Mesodermal cell (in vitro differentiated cells): Measurements from ENCODE around the gene C9orf72.

Experiments used
- H3K27ac ChIP-seq: 2 replicates; pipeline ENCODE4 v1.7.0; 2013; ENCODE audit warnings: mild to moderate bottlenecking, low read depth, low read length, moderate library complexity; ENCODE audit not compliant: severe bottlenecking
- H3K36me3 ChIP-seq: 2 replicates; pipeline ENCODE4 v1.7.1; 2013; ENCODE audit warnings: mild to moderate bottlenecking, low read length, moderate library complexity; ENCODE audit not compliant: control insufficient read depth, insufficient read depth
- H3K4me1 ChIP-seq: one replicate; pipeline ENCODE4 v1.7.1; 2013; ENCODE audit warnings: mild to moderate bottlenecking, low read length; ENCODE audit not compliant: insufficient read depth, control insufficient read depth, poor library complexity, severe bottlenecking
- H3K4me3 ChIP-seq: 2 replicates; pipeline ENCODE4 v1.7.0; 2013; ENCODE audit warnings: low read length, control low read depth, mild to moderate bottlenecking; ENCODE audit not compliant: insufficient read depth, poor library complexity, severe bottlenecking; ENCODE audit errors: extremely low read depth
- H3K9me3 ChIP-seq: 2 replicates; pipeline ENCODE4 v1.7.1; 2013; ENCODE audit warnings: mild to moderate bottlenecking, low read length, moderate library complexity; ENCODE audit not compliant: control insufficient read depth
- WGBS, 2 experiments: methylation state at CpG; one replicate each; pipeline ENCODE4 v1.1.5; 2013; ENCODE audit warnings: missing lambda C conversion rate in 2 of 2; ENCODE audit not compliant: insufficient coverage in 2 of 2; 5-methylcytosine and 5-hydroxymethylcytosine counted together

C9orf72 gene

DNA sequence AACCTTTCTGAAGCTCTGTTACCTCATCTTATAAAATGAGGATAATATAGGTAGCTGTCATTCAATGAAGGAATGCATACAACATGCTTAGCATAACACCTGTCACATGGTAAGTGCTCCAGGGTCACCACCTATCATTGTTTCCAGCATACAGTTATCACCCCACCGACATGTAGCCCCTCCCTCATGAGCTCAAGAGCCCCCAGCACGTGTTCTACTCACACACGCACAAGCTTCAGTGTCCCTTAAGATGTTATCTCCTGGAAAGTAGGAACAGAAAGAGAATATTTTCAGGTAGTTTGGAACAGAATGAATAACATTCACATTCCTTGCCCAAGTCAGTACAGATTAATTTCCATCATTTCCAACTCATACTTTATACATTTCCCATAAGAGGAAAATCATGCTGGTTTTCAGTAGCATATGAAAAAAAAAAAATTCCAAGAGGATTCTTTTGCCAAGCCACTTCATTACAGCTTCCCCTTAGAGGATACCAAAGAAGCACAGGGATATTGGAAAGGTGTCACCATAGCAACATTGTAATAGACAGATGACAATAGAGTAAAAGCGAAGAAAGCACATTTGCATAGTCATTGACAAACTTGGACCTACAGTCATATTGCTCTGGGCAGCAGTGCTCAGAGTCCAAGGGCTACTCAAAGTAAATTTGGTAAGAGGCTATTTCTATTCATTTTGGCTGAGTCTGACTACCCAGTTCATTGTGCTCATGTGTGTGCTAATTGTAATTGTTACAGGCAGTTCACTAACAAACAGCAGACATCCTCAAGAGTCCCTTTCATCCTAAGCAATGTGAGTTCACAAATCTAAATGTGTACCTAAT lies 42.1 kb downstream of the C9orf72 start:
- WGBS, 2 experiments, result 75 to 100% methylated on average over 1 to 3 of the region's 4 CpGs
- H3K36me3 ChIP-seq, result no peaks in the 10 kb centered on the region
- H3K4me1 ChIP-seq, result peaks cover 2% of the 10 kb centered on the region
- no peak overlapping the region for H3K27ac ChIP-seq
- no peak overlapping the region for H3K4me3 ChIP-seq
- no peaks in the 10 kb centered on the region for H3K9me3 ChIP-seq

- WGBS, 2 experiments, result 2 to 4% methylated on average over 51 to 67 of the region's 74 CpGs
- H3K36me3 ChIP-seq, result no peaks in the 10 kb centered on the region
- peak within 1 kb of the TSS; percentile 79 for H3K4me3 ChIP-seq
- H3K27ac ChIP-seq, result peak within 1 kb of the TSS; percentile 30
- no peaks in the 10 kb centered on the region for H3K9me3 ChIP-seq
- peaks cover 2% of the 10 kb centered on the region for H3K4me1 ChIP-seq
Measured at GRCh38 chr9:27529316-27530278, 43.7 kb downstream of the C9orf72 start, which contains the start of gene MOB3B. MOB3B (minus strand) TSS chr9:27529814; CDS start chr9:27455550, 74,264 bp downstream.

DNA sequence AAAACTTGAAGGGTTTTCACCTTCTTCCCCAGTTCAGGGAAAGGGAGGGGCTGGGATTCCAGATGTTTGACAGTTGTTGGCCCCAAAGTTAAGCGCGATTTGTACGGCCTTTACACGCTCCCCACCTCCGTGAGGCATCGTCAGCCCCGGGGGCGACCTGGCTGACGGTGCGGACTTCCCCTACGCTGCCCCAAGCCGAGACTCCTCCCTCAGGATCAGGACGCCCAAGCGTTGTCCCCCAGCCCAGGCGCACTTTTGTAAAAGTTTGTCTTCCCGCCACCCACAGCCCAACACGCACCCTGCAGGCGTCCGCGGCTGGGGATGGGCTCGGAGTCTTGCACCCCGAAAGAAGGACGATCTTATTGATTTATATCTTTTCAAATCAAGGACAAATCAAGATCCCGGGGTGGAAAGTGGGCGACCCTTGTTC lies 44.4 kb downstream of the C9orf72 start:
- Histone ChIP-seq H3K4me1 (peaks cover 2% of the 10 kb centered on the region), H3K4me3 (peak overlapping the region; percentile 79), H3K36me3 (no peaks in the 10 kb centered on the region), H3K27ac (peak overlapping the region; percentile 30), H3K9me3 (no peaks in the 10 kb centered on the region)
- 0% methylated on average over 17 to 23 of the region's 25 CpGs for WGBS, 2 experiments

DNA sequence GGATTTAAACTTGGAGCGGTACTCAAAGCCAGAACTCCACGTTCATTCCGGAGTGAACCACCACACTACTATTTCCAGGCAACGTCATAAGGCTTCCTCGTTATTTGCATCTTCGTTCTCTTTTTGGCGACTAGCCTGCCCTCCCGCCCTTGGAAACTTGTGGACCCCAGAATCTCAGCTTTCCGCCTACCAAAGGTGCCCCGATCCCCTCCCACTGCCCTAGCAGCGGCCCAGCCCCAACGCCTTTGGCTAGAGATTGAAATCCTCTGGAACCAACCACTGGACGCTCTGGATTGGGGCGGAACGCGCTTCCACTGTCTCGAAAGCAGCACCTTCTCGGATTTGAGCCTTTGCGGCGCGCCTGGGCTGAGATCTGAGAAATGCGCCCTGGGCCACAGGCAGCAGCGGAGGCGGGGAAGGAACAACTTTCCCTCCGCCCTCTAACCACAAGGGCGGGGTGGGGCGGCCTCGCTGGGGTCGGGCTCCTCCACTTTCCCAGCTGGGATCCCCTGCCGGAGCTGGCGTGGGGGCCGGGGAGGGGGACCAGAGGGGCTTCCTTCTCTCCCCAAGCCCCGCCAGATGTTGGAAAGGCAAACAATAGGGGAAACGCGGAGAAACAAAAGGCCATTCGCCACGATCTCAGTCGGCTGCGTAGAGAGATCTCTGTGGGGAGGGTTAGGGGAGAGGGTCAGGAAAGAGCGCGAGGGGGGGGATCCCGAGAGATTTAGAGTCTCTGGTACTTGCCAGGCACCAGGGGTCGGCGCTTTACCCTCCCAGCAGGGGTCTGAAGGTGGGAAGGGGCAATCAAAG lies 45.0 kb downstream of the C9orf72 start:
- Histone ChIP-seq H3K36me3 (no peaks in the 10 kb centered on the region), H3K9me3 (no peaks in the 10 kb centered on the region), H3K27ac (peak overlapping the region; percentile 30), H3K4me1 (peaks cover 2% of the 10 kb centered on the region), H3K4me3 (peak overlapping the region; percentile 79)
- 3 to 5% methylated on average over 20 to 23 of the region's 44 CpGs for WGBS, 2 experiments

GRCh38 chr9:27527702-27528075 lies 45.6 kb downstream of the C9orf72 start:
- H3K9me3 ChIP-seq, result no peaks in the 10 kb centered on the region
- peak overlapping the region; percentile 79 for H3K4me3 ChIP-seq
- no peak overlapping the region for H3K27ac ChIP-seq
- H3K4me1 ChIP-seq, result peaks cover 2% of the 10 kb centered on the region
- whole genome bisulfite sequencing, 2 experiments, result 34 to 43% methylated on average over 7 to 8 of the region's 8 CpGs
- H3K36me3 ChIP-seq, result no peaks in the 10 kb centered on the region

DNA sequence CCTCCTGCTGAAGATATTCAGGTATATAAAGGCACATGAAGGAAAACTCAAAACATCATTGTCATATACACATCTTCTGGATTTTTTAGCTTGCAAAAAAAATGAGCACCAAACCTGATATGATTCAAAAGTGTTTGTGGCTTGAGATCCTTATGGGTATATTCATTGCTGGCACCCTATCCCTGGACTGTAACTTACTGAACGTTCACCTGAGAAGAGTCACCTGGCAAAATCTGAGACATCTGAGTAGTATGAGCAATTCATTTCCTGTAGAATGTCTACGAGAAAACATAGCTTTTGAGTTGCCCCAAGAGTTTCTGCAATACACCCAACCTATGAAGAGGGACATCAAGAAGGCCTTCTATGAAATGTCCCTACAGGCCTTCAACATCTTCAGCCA lies 49.0 kb downstream of the C9orf72 start, which contains the start of gene IFNK:
Gene IFNK (plus strand): TSS at position 55 of the 400 bp plus-strand sequence. CDS start 47 bp downstream, at position 102.
- H3K27ac ChIP-seq, result no peak within 1 kb of the TSS
- 71 to 100% methylated on average over 1 of the region's 2 CpGs for WGBS, 2 experiments
- no peak within 1 kb of the TSS for H3K4me3 ChIP-seq
- no peaks in the 10 kb centered on the region for H3K36me3 ChIP-seq
- no peaks in the 10 kb centered on the region for H3K9me3 ChIP-seq
- peaks cover 2% of the 10 kb centered on the region for H3K4me1 ChIP-seq

DNA sequence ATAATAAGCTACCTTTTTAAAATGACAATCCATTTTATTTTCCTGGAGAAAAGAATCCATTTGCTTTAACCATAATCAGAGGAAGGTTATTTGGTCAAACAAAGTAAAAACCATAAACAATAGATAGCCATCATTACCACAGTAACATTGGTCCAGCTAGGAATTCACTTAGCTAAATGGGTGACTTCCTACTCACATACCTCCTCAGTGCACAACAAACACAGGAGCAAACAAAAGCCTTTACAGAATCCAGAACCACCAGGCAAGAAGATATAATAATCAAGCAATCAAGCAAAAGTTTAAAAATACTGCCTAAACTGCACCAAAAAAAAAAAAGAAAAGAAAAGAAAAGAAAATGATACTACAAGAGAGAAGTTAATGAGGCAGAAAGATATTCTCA lies 50.1 kb downstream of the C9orf72 start:
- Histone ChIP-seq H3K27ac (no peak overlapping the region), H3K4me1 (no peaks in the 10 kb centered on the region), H3K9me3 (no peaks in the 10 kb centered on the region), H3K4me3 (no peak overlapping the region), H3K36me3 (no peaks in the 10 kb centered on the region)

- Histone ChIP-seq H3K36me3 (no peaks in the 10 kb centered on the region), H3K9me3 (no peaks in the 10 kb centered on the region), H3K4me1 (no peaks in the 10 kb centered on the region), H3K27ac (no peak overlapping the region), H3K4me3 (no peak overlapping the region)
- 71% methylated on average over 1 of the region's 4 CpGs; no CpG with 5 or more reads in 1 of the 2 experiments for WGBS, 2 experiments
Measured at GRCh38 chr9:27520986-27521385, 52.3 kb downstream of the C9orf72 start.

GRCh38 chr9:27519466-27520465 lies 53.5 kb downstream of the C9orf72 start:
- H3K27ac ChIP-seq, result peak overlapping the region; percentile 19
- H3K4me1 ChIP-seq, result no peaks in the 10 kb centered on the region
- H3K4me3 ChIP-seq, result no peak overlapping the region
- H3K36me3 ChIP-seq, result no peaks in the 10 kb centered on the region
- 81 to 88% methylated on average over 7 to 8 of the region's 10 CpGs for WGBS, 2 experiments
- no peaks in the 10 kb centered on the region for H3K9me3 ChIP-seq
